Omental fat pad (tissue), 4 donors: ENCODE results near the gene EDEM2. TPM values are rescaled to one million over a fixed set of nuclear protein-coding genes. Genes with fewer than 3 reads are reported as not detected.
"Not testable (repeated sequence)": the region's sequence is repeated elsewhere in the genome, so short reads cannot be mapped to it uniquely, and the experiment has no call there.

ENCODE experiments used
- ATAC-seq: fragments of 150-250 bp; one replicate; pipeline ENCODE4 v1.9.1; 2016; ENCODE audit warnings: mild to moderate bottlenecking, moderate library complexity; ENCODE audit not compliant: low FRiP score
- DNase-seq: peaks from one replicate; pipeline ENCODE4 v3.0.0-alpha.2; 2019; ENCODE audit warnings: low spot score
- total RNA-seq, 4 donors: library from RNA; depleted of rRNA; stranded (reverse); fragments of >200 nt; gene quantifications; one replicate each; pipeline ENCODE4 v1.1.0, GENCODE V29; 2016
- TF ChIP-seq, protein P1 (sequence below), 3 donors: fragments of 450-650 bp; IDR thresholded peaks; one replicate each; pipeline ENCODE4 v1.5.1; 2016 to 2017; ENCODE audit warnings: antibody characterized with exemption in 3 of 3, mild to moderate bottlenecking in 3 of 3, moderate library complexity in 2 of 3

EDEM2 gene
- total RNA-seq, 4 donors from 2014 or later: 21.1 to 37.4 (median 26.8) TPM

DNA sequence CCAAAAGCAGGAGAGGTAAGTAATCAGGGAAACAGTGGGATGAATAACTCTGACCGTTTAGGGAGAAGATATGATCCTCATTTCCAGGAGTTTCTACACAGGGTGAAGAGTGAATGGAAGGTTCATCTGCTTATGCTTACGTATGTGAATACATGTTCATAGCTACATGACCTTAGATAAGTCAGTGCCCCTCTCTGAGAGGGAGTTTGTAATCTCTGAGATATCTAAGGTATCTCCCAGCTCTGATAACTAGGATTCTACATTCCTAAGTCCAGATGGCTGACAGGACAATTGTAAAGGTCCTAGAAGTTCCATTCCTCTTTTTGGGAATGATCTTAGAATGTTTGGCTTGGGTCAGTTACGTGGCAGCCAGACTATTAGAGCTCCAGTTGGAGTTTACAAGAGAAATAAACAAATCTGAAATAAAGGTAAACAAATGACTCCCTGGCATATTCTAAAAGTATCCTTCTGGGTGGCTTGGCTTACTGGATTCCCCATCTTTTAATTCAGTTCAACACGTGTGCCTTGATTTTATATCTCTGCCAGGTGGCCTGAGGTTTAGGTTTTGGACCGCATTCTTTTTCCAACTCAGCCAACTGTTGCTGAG lies 40.6 kb upstream of the EDEM2 start:
- TF ChIP-seq, protein P1, sequence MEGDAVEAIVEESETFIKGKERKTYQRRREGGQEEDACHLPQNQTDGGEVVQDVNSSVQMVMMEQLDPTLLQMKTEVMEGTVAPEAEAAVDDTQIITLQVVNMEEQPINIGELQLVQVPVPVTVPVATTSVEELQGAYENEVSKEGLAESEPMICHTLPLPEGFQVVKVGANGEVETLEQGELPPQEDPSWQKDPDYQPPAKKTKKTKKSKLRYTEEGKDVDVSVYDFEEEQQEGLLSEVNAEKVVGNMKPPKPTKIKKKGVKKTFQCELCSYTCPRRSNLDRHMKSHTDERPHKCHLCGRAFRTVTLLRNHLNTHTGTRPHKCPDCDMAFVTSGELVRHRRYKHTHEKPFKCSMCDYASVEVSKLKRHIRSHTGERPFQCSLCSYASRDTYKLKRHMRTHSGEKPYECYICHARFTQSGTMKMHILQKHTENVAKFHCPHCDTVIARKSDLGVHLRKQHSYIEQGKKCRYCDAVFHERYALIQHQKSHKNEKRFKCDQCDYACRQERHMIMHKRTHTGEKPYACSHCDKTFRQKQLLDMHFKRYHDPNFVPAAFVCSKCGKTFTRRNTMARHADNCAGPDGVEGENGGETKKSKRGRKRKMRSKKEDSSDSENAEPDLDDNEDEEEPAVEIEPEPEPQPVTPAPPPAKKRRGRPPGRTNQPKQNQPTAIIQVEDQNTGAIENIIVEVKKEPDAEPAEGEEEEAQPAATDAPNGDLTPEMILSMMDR (IDR thresholded peaks at IDR 0.05): no peak
- DNase-seq (no peak), ATAC-seq (no peak)

DNA sequence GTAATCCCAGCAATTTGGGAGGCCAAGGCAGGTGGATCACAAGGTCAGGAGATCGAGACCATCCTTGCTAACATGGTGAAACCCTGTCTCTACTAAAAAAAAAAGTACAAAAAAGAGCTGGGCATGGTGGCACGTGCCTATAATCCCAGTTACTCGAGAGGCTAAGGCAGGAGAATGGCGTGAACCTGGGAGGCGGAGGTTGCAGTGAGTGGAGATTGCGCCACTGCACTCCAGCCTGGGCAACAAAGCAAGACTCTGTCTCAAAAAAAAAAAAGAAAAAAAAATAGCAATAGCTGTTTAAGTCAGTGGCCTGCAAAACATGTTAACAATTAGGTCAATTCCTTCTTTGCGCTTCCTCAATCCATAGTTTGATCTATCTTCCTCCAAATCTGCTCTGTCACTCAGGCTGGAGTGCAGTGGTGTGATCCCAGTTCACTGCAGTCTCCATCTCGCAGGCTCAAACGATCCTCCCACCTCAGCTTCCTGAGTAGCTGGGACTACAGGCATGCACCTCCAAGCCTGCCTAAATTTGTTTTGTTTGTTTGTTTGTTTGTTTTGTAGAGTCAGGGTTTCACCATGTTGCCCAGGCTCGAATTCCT lies 39.7 kb upstream of the EDEM2 start:
- not testable (repeated sequence) for DNase-seq, ATAC-seq

DNA sequence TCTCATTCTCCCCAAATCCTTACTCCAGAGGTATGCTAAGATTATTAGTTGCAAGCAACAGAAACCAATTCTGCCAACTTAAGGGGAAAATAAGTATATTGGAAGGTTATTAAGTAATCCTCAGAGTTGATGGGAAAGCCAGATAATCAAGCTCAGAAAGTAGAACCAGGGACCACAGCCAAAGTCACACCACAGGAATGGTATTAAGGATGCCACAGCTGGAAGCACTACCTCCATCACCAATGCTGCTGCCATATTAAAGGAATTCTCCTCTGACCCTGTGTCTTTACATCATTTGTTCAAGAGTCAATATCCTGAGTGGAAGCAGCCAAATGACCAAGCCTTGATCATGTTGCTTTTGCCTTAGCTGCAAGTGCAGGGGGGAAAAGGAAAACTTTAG lies 34.6 kb upstream of the EDEM2 start:
- ATAC-seq: no peak
- TF ChIP-seq, protein P1 (IDR thresholded peaks at IDR 0.05): no peak
- no peak for DNase-seq

DNA sequence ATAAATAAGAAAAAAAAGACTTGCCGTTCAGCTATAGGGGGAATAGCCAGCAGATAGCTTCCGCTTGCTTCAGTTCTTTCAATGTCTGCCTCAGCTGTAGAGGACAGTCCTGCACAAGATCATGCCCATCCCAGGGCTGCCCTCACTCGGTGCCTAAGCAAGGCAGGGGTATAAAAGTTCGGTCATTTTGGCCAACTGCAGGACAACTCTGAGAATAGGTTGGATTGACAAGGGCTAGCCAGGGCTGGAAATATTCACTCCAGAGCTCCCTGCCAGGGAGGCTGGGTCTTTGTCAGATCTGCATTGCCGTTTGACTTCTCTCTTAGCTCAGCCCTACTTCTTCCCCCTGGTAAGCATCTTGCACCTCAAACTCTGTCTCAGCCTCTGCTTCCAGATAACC lies 33.1 kb upstream of the EDEM2 start:
- ATAC-seq: no peak
- DNase-seq: no peak
- TF ChIP-seq, protein P1 (IDR thresholded peaks at IDR 0.05): no peak

DNA sequence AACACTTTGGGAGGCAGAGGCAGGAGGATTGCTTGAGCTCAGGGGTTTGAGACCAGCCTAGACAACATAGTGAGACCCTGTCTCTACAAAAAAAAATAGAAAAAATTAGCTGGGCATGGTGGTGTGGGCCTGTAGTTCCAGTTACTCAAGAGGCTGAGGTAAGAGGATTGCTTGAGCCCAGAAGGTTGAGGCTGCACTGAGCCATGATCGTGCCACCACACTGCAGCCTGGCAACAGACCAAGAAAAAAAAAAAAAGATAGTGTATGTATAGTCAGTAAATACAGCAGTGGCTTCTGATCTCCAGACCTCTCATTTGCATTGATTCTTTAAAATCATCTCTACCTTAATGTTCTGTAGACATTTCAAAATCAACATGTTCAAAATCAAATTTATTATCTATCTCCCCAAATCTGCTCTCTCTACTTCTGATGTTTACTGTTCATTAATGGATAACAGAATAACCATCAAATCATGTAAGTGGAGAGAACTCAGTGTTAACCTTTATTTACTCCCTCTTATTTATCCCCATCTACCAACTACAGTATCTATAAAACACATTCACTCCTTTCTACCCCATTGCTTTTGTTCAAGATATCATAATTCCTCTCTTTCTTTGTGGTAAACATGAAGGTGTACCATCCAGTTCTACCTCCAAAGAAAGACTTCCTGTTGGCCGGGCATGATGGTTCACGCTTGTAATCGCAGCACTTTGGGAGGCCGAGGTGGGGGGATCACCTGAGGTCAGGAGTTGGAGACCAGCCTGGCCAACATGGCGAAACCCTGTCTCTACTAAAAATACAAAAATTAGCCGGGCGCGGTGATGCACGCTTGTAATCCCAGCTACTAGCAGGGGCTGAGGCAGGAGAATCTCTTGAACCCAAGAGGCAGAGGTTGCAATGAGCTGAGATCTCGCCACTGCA lies 32.4 kb upstream of the EDEM2 start:
- TF ChIP-seq, protein P1 (IDR thresholded peaks at IDR 0.05): no peak
- no peak for DNase-seq
- ATAC-seq: no peak

DNA sequence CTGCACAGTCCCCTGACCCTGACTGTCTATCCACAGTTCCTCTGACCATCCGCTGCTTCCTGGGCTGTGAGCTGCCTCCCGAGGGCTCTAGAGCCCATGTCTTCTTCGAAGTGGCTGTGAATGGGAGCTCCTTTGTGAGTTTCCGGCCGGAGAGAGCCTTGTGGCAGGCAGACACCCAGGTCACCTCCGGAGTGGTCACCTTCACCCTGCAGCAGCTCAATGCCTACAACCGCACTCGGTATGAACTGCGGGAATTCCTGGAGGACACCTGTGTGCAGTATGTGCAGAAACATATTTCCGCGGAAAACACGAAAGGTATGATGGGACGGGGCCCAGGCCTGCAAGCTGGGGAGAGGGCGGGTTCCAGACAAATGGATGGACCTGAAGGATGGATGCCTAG lies 29.0 kb upstream of the EDEM2 start:
- ATAC-seq: no peak
- TF ChIP-seq, protein P1 (IDR thresholded peaks at IDR 0.05): no peak
- no peak for DNase-seq

DNA sequence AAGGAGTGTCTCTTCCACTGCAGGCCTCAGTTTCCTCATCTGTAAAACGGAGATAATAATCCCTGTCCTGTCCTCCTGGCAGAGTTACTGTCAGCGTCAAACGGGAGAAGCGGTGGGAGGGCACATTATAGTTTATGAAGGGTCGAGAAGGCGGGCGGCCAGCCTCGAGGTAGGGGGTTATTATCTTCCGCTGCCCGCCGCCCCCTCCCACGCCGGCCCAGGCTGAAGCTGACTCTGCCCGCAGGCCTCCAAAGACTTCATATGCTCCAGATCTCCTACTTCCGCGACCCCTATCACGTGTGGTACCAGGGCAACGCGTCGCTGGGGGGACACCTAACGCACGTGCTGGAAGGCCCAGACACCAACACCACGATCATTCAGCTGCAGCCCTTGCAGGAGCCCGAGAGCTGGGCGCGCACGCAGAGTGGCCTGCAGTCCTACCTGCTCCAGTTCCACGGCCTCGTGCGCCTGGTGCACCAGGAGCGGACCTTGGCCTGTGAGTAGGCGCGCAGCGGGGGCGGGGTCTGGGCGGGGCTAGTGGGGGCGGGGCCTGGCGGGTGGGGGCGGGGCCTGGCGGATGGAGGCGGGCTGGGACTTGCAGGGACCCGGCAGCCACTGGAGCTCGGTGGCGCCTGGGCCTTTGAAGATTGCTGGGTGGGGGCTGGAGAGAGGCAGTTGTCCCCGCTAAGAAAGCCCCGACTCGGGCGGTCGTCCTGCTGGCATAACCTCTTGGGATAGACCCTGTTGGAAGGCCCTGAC lies 27.5 kb upstream of the EDEM2 start:
- TF ChIP-seq, protein P1 (IDR thresholded peaks at IDR 0.05): no peak
- ATAC-seq (no peak), DNase-seq (no peak)
